ENCODE results near the gene PIP5K1C. TPM values are rescaled to one million over a fixed set of nuclear protein-coding genes. Genes with fewer than 3 reads are reported as not detected.
"Not testable (repeated sequence)": the region's sequence is repeated elsewhere in the genome, so short reads cannot be mapped to it uniquely, and the experiment has no call there.

Gene PIP5K1C
- total RNA-seq, 1 donor from 2014 or later, result 8.6 TPM

DNA sequence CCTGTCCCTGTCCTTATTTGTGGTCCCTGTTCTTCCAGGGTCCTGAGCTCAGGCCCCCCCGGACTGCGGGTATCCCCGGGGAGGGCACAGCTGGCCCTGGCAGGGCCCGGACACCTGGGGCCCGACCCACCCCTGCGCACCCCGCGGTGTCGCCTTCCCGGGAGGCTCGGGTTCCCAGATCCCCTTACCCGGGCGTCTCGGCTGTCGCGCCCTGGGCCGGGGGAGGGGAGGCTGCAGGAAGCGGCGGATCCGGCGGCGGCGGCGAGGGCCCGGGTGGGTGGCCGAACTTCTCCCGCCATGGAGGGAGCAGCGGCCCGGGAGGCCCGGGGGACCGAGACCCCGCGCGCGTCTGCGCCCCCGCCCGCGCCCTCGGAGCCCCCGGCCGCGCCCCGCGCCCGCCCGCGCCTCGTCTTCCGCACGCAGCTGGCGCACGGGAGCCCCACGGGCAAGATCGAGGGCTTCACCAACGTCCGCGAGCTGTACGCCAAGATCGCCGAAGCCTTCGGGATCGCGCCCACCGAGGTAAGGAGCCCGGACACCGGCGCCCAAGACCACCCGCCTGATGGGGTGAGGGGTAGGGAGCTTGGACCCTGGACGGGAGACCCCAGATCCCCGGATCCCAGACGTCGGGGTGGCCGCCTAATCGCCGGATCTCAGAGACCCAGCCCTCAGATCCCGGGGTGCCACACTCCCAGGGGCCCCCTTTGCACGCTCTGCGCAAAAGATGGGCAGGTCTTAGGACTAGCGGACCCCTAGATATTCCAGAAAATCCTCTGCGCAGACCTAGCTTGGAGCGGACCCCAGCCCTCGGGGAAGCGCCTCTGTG lies 114.8 kb downstream of the PIP5K1C start, which contains the start of gene GIPC3:
Gene GIPC3, plus strand, starts transcription at position 178 of the 826 bp plus-strand sequence. Its CDS starts 120 bp downstream, at position 298.
- no peaks in the 10 kb centered on the region for H3K9me3 ChIP-seq (ENCODE audit: low read depth)
- H3K36me3 ChIP-seq, result no peaks in the 10 kb centered on the region
- Mint-ChIP-seq H3K4me1 (no peaks in the 10 kb centered on the region), H3K27ac (no peak within 1 kb of the TSS), H3K27me3 (ENCODE audit: insufficient read depth, low read depth) (peaks cover 22% of the 10 kb centered on the region), H3K4me3 (no peak within 1 kb of the TSS), H3K36me3 (no peaks in the 10 kb centered on the region), H3K9me3 (peaks cover 4% of the 10 kb centered on the region)
- peak within 1 kb of the TSS; percentile 43 for H3K4me2 ChIP-seq
- no peaks in the 10 kb centered on the region for H3K79me2 ChIP-seq (ENCODE audit: low read depth)
- no peak for DNase-seq (ENCODE audit: low spot score)
- H3K4me3 ChIP-seq, result peak within 1 kb of the TSS; percentile 3
- no peak within 1 kb of the TSS for H3K27ac ChIP-seq
- TF ChIP-seq EZH2 (IDR thresholded peaks at IDR 0.05), result peak; percentile 87
- TF ChIP-seq EZH2phosphoT487 (IDR thresholded peaks at IDR 0.05), result peak; percentile 83
- TF ChIP-seq CTCF (IDR thresholded peaks at IDR 0.05), result no peak
- H3K4me1 ChIP-seq, result no peaks in the 10 kb centered on the region
- no peaks in the 10 kb centered on the region for H4K20me1 ChIP-seq (ENCODE audit: low read depth)
- no peak within 1 kb of the TSS for H3K9ac ChIP-seq
- peak within 1 kb of the TSS; percentile 70 for H2AFZ ChIP-seq (replicated peaks)
- H3K27me3 ChIP-seq, result peaks cover 88% of the 10 kb centered on the region
- H3F3A ChIP-seq (ENCODE audit: low read depth), result peaks cover 4% of the 10 kb centered on the region

GRCh38 chr19:3584036-3584802 lies 116.0 kb downstream of the PIP5K1C start:
- H3K4me1 ChIP-seq; DNase-seq (ENCODE audit: low spot score); H3K9me3 Mint-ChIP-seq; H3K36me3 Mint-ChIP-seq; H3K9me3 ChIP-seq (ENCODE audit: low read depth); H3K4me3 ChIP-seq; H3K4me3 Mint-ChIP-seq; H3K27ac ChIP-seq; H3K4me1 Mint-ChIP-seq; H3K9ac ChIP-seq; H3F3A ChIP-seq (ENCODE audit: low read depth); H3K27ac Mint-ChIP-seq; H4K20me1 ChIP-seq (ENCODE audit: low read depth); H3K36me3 ChIP-seq; H2AFZ ChIP-seq (replicated peaks); H3K4me2 ChIP-seq; H3K79me2 ChIP-seq (ENCODE audit: low read depth): not testable (repeated sequence)
- peaks cover 88% of the 10 kb centered on the region for H3K27me3 ChIP-seq
- peaks cover 20% of the 10 kb centered on the region for H3K27me3 Mint-ChIP-seq (ENCODE audit: insufficient read depth, low read depth)

- Histone ChIP-seq H3F3A (ENCODE audit: low read depth) (peaks cover 13% of the 10 kb centered on the region), H3K27me3 (peaks cover 91% of the 10 kb centered on the region), H4K20me1 (ENCODE audit: low read depth) (peaks cover 18% of the 10 kb centered on the region)
- not testable (repeated sequence) for H3K4me1 ChIP-seq; DNase-seq (ENCODE audit: low spot score); H3K9me3 Mint-ChIP-seq; H2AFZ ChIP-seq (replicated peaks); H3K9me3 ChIP-seq (ENCODE audit: low read depth); H3K4me1 Mint-ChIP-seq; H3K9ac ChIP-seq; H3K79me2 ChIP-seq (ENCODE audit: low read depth); H3K36me3 Mint-ChIP-seq; H3K4me3 ChIP-seq; H3K27ac Mint-ChIP-seq; H3K36me3 ChIP-seq; H3K4me2 ChIP-seq; H3K27ac ChIP-seq; H3K4me3 Mint-ChIP-seq
- peaks cover 17% of the 10 kb centered on the region for H3K27me3 Mint-ChIP-seq (ENCODE audit: insufficient read depth, low read depth)
Measured at GRCh38 chr19:3581792-3582191, 118.5 kb downstream of the PIP5K1C start.

Other genes starting within 250 kb of the PIP5K1C start
- 0.81 and 1.7 TPM in 2 replicates for gene SMIM24, start 219.9 kb downstream of the PIP5K1C start, total RNA-seq (ENCODE audit: low replicate concordance)
- not detected in 2 replicates for gene SMIM44, start 217.0 kb downstream of the PIP5K1C start, total RNA-seq (ENCODE audit: low replicate concordance)
- gene DOHH, start 199.8 kb downstream of the PIP5K1C start, total RNA-seq (ENCODE audit: low replicate concordance), result 0.69 and 12.1 TPM in 2 replicates
- gene FZR1, start 194.2 kb downstream of the PIP5K1C start, total RNA-seq (ENCODE audit: low replicate concordance), result 16.4 and 56.1 TPM in 2 replicates
- not detected in 2 replicates for gene TEKTIP1, start 161.3 kb downstream of the PIP5K1C start, total RNA-seq (ENCODE audit: low replicate concordance)
- 34.1 and 47.6 TPM in 2 replicates for gene MFSD12, start 142.9 kb downstream of the PIP5K1C start, total RNA-seq (ENCODE audit: low replicate concordance)
- 51.4 and 135 TPM in 2 replicates for gene HMG20B, start 127.5 kb downstream of the PIP5K1C start, total RNA-seq (ENCODE audit: low replicate concordance)
- 0.09 TPM in 1 of 2 replicates, not detected in the other for gene GIPC3, start 115.0 kb downstream of the PIP5K1C start, total RNA-seq (ENCODE audit: low replicate concordance)
- 0.09 TPM in 1 of 2 replicates, not detected in the other for gene TBXA2R, start 93.6 kb downstream of the PIP5K1C start, total RNA-seq (ENCODE audit: low replicate concordance)
- gene CACTIN, start 73.7 kb downstream of the PIP5K1C start, total RNA-seq (ENCODE audit: low replicate concordance), result 6.0 and 35.4 TPM in 2 replicates
- gene TJP3, start 7.9 kb upstream of the PIP5K1C start, total RNA-seq (ENCODE audit: low replicate concordance), result 14.7 and 32.5 TPM in 2 replicates
- 17.3 and 41.1 TPM in 2 replicates for gene APBA3, start 61.2 kb upstream of the PIP5K1C start, total RNA-seq (ENCODE audit: low replicate concordance)
- gene MRPL54, start 62.2 kb upstream of the PIP5K1C start, total RNA-seq (ENCODE audit: low replicate concordance), result 15.1 and 21.4 TPM in 2 replicates
- not detected in 2 replicates for gene RAX2, start 71.8 kb upstream of the PIP5K1C start, total RNA-seq (ENCODE audit: low replicate concordance)
- gene MATK, start 85.9 kb upstream of the PIP5K1C start, total RNA-seq (ENCODE audit: low replicate concordance), result 2.4 and 2.8 TPM in 2 replicates
- 8.9 and 20.4 TPM in 2 replicates for gene ZFR2, start 168.6 kb upstream of the PIP5K1C start, total RNA-seq (ENCODE audit: low replicate concordance)
- gene ATCAY, start 180.2 kb upstream of the PIP5K1C start, total RNA-seq (ENCODE audit: low replicate concordance), result 15.8 and 23.9 TPM in 2 replicates
- 0.77 and 1.1 TPM in 2 replicates for gene NMRK2, start 232.6 kb upstream of the PIP5K1C start, total RNA-seq (ENCODE audit: low replicate concordance)